PC-9 (cell line): ENCODE measurements around the gene SCAF1. TPM values are rescaled to one million over a fixed set of nuclear protein-coding genes. Genes with fewer than 3 reads are reported as not detected.

Experiments used
- Bru-seq: library from RNA; stranded (reverse); fragments of 400-500 nt; gene quantifications from one replicate; lab custom pipeline; 2021; lab: Mats Ljungman, UMichigan
- BruChase-seq, 2 experiments: library from RNA; stranded (reverse); fragments of 400-500 nt; gene quantifications; one replicate each; lab custom pipeline; 2021; lab: Mats Ljungman, UMichigan
- BruUV-seq: library from RNA; stranded (reverse); fragments of 400-500 nt; replicated peaks from 2 replicates; lab custom pipeline; 2021; lab: Mats Ljungman, UMichigan
- CTCF ChIA-PET: fragments of 300-600 bp; sonication (Branson Sonifier 250); formaldehyde crosslinking; loops from one replicate; lab custom pipeline; 2022; ENCODE audit warnings: antibody characterized with exemption; lab: Charles Lee
- POLR2A ChIA-PET: fragments of 300-600 bp; sonication (Branson Sonifier 250); formaldehyde crosslinking; loops from one replicate; lab custom pipeline; 2022; ENCODE audit warnings: antibody characterized with exemption; ENCODE audit not compliant: unreplicated experiment; lab: Charles Lee
- DNase-seq, 2 experiments: peaks; one replicate each; pipeline versions ENCODE4 v3.0.0 to v3.0.0-alpha.2; 2015 to 2022; ENCODE audit warnings: mixed read lengths in 1 of 2
- H2AFZ ChIP-seq: fragments of 200-600 bp; sonication (generic); 2 replicates; pipeline ENCODE4 v1.8.1; 2017; ENCODE audit warnings: antibody characterized with exemption
- H3F3A ChIP-seq: fragments of 200-600 bp; sonication (generic); 2 replicates; pipeline ENCODE4 v1.8.1; 2017; ENCODE audit warnings: antibody characterized with exemption, mild to moderate bottlenecking, low read depth; ENCODE audit not compliant: insufficient read depth
- H3K27ac ChIP-seq: fragments of 200-600 bp; sonication (generic); 2 replicates; pipeline ENCODE4 v1.6.1; 2016; ENCODE audit warnings: mixed run types
- H3K27me3 ChIP-seq: fragments of 200-600 bp; sonication (generic); 2 replicates; pipeline ENCODE4 v1.6.1; 2016; ENCODE audit warnings: low read depth, mixed run types; ENCODE audit not compliant: insufficient read depth
- H3K36me3 ChIP-seq: fragments of 200-600 bp; sonication (generic); 2 replicates; pipeline ENCODE4 v1.6.1; 2016; ENCODE audit warnings: low read depth, mixed run types
- H3K4me1 ChIP-seq: fragments of 200-600 bp; sonication (generic); replicated peaks from 2 replicates; pipeline ENCODE4 v1.6.1; 2016; ENCODE audit warnings: mixed run types; ENCODE audit not compliant: insufficient read depth
- H3K4me2 ChIP-seq: fragments of 200-600 bp; sonication (generic); 2 replicates; pipeline ENCODE4 v1.6.1; 2017; ENCODE audit warnings: mixed run types
- H3K4me3 ChIP-seq: fragments of 200-600 bp; sonication (generic); 2 replicates; pipeline ENCODE4 v1.6.1; 2016; ENCODE audit warnings: mixed run types
- H3K79me2 ChIP-seq: fragments of 200-600 bp; sonication (generic); 2 replicates; pipeline ENCODE4 v1.6.1; 2017; ENCODE audit warnings: low read depth, mixed run types
- H3K9me2 ChIP-seq: fragments of 200-600 bp; sonication (generic); 2 replicates; pipeline ENCODE4 v1.8.1; 2017; ENCODE audit warnings: mild to moderate bottlenecking; ENCODE audit not compliant: insufficient read depth
- H3K9me3 ChIP-seq: fragments of 200-600 bp; sonication (generic); 2 replicates; pipeline ENCODE4 v1.8.1; 2016; ENCODE audit warnings: low read depth; ENCODE audit not compliant: insufficient read depth
- H4K20me1 ChIP-seq: fragments of 200-600 bp; sonication (generic); 2 replicates; pipeline ENCODE4 v1.8.1; 2017; ENCODE audit not compliant: insufficient read depth
- EZH2 ChIP-seq: fragments of 200-600 bp; sonication (generic); IDR thresholded peaks from 2 replicates; pipeline ENCODE4 v1.8.0; 2017; ENCODE audit warnings: antibody characterized with exemption, low read depth
- intact Hi-C: fragments of 100-400 bp; cut with micrococcal nuclease; formaldehyde crosslinking; loops from one replicate; pipeline ENCODE4 v1.10.0; 2022; ENCODE audit not compliant: unreplicated experiment
- long read RNA-seq: library from polyadenylated mRNA; stranded (forward); transcript quantifications from one replicate; pipeline ENCODE4 v2.0.0, GENCODE V29; 2022
- total RNA-seq: library from RNA; stranded (reverse); gene quantifications from 2 replicates; pipeline ENCODE4 v1.2.3, GENCODE V29; 2021
- TF ChIP-seq, protein P1 (sequence below): fragments of 200-600 bp; sonication (generic); conservative IDR thresholded peaks from 2 replicates; pipeline ENCODE4 v1.6.1; 2017; ENCODE audit warnings: mixed run types, antibody characterized with exemption, mild to moderate bottlenecking, moderate library complexity

SCAF1 gene, protein sequence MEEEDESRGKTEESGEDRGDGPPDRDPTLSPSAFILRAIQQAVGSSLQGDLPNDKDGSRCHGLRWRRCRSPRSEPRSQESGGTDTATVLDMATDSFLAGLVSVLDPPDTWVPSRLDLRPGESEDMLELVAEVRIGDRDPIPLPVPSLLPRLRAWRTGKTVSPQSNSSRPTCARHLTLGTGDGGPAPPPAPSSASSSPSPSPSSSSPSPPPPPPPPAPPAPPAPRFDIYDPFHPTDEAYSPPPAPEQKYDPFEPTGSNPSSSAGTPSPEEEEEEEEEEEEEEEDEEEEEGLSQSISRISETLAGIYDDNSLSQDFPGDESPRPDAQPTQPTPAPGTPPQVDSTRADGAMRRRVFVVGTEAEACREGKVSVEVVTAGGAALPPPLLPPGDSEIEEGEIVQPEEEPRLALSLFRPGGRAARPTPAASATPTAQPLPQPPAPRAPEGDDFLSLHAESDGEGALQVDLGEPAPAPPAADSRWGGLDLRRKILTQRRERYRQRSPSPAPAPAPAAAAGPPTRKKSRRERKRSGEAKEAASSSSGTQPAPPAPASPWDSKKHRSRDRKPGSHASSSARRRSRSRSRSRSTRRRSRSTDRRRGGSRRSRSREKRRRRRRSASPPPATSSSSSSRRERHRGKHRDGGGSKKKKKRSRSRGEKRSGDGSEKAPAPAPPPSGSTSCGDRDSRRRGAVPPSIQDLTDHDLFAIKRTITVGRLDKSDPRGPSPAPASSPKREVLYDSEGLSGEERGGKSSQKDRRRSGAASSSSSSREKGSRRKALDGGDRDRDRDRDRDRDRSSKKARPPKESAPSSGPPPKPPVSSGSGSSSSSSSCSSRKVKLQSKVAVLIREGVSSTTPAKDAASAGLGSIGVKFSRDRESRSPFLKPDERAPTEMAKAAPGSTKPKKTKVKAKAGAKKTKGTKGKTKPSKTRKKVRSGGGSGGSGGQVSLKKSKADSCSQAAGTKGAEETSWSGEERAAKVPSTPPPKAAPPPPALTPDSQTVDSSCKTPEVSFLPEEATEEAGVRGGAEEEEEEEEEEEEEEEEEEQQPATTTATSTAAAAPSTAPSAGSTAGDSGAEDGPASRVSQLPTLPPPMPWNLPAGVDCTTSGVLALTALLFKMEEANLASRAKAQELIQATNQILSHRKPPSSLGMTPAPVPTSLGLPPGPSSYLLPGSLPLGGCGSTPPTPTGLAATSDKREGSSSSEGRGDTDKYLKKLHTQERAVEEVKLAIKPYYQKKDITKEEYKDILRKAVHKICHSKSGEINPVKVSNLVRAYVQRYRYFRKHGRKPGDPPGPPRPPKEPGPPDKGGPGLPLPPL
- total RNA-seq (86.9 and 91.3 TPM in 2 replicates), Bru-seq, nascent RNA (percentile 76 among the genes with signal in this experiment), BruChase-seq, experiment 1, labeled RNA remaining after a 2-hour chase (percentile 77 among the genes with signal in this experiment), BruChase-seq, experiment 2, labeled RNA remaining after a 6-hour chase (percentile 90 among the genes with signal in this experiment)
- long read RNA-seq, partial matches to known transcripts = 18 of 20 reads
- long read RNA-seq, other reads (novel, unspliced or antisense) = 2 of 20 reads

DNA sequence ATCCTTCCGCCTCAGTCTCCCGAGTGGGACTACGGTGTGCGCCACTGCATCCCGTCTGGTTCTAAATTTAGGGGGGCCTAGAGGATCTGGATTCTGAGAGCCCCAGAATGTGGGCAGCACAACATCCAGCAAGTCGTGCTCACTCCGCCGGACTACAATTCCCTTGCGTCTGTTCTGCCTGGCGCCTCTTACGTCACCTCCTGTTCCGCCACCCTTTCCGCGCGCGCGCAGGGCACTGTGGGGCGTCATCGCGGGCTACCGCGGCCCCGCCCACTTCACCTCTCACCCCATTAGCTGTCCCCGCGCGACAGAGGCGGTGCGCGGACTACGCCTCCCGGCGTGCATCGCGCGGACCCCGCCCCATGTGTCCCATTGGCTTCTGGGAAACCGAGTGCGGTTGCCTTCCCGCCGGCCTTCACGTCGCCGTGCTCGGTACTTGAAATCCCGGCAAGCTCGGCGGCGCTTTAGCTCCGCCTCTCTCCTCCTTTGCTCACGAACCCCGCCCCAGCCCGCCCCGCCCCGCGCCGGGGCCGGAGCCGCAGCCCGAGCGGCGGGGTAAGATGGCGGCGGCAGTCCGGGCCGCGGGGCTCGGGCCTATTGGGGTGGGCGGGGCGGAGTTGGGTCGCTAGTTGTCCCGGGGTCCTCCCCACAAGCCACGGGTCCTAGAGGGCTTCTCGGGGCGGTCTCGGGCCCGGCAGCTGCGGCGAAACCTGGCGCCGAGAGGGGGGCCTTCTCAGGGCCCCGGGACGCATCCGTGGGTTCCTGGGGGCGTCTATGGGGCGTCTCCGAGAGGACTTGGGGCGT lies at the start of gene SCAF1:
TSS of gene SCAF1 (plus strand) at position 522 of the 804 bp plus-strand sequence. CDS start 2,818 bp downstream, outside the sequence.
- peak; percentile 96 to 100 for DNase-seq
- peaks cover 37% of the 10 kb centered on the region for H3K4me1 ChIP-seq
- H4K20me1 ChIP-seq = peaks cover 21% of the 10 kb centered on the region
- CTCF ChIA-PET = interaction anchor here (0.6 to 1.1 kb wide), 2 partner anchors 66 to 72 kb away, joined by 3 read pairs; no protein-coding TSS in a partner anchor
- H3K36me3 ChIP-seq = peaks cover 11% of the 10 kb centered on the region
- H3K9me3 ChIP-seq = no peaks in the 10 kb centered on the region
- POLR2A ChIA-PET = interaction anchor here (0.5 to 2.4 kb wide), 17 partner anchors 16 to 1255 kb away, joined by 3 to 25 read pairs (median 5); partner anchors contain the start of genes IRF3 and NOSIP
- no peaks in the 10 kb centered on the region for H3K27me3 ChIP-seq
- TF ChIP-seq, protein P1, sequence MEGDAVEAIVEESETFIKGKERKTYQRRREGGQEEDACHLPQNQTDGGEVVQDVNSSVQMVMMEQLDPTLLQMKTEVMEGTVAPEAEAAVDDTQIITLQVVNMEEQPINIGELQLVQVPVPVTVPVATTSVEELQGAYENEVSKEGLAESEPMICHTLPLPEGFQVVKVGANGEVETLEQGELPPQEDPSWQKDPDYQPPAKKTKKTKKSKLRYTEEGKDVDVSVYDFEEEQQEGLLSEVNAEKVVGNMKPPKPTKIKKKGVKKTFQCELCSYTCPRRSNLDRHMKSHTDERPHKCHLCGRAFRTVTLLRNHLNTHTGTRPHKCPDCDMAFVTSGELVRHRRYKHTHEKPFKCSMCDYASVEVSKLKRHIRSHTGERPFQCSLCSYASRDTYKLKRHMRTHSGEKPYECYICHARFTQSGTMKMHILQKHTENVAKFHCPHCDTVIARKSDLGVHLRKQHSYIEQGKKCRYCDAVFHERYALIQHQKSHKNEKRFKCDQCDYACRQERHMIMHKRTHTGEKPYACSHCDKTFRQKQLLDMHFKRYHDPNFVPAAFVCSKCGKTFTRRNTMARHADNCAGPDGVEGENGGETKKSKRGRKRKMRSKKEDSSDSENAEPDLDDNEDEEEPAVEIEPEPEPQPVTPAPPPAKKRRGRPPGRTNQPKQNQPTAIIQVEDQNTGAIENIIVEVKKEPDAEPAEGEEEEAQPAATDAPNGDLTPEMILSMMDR = no peak
- TF ChIP-seq EZH2 = no peak
- H2AFZ ChIP-seq = peak within 1 kb of the TSS; percentile 84
- no peaks in the 10 kb centered on the region for H3K9me2 ChIP-seq
- peaks cover 52% of the 10 kb centered on the region for H3K79me2 ChIP-seq
- no TSS peak for BruUV-seq
- peaks cover 15% of the 10 kb centered on the region for H3F3A ChIP-seq
- intact Hi-C loops = loop anchor here (1.0 to 10.0 kb wide), 7 partner anchors 22 to 770 kb away; partner anchors contain the start of genes AKT1S1, ALDH16A1, GYS1 and NOSIP
- H3K4me3 ChIP-seq = peak within 1 kb of the TSS; percentile 97
- H3K27ac ChIP-seq = peak within 1 kb of the TSS; percentile 100
- H3K4me2 ChIP-seq = peak within 1 kb of the TSS; percentile 99

DNA sequence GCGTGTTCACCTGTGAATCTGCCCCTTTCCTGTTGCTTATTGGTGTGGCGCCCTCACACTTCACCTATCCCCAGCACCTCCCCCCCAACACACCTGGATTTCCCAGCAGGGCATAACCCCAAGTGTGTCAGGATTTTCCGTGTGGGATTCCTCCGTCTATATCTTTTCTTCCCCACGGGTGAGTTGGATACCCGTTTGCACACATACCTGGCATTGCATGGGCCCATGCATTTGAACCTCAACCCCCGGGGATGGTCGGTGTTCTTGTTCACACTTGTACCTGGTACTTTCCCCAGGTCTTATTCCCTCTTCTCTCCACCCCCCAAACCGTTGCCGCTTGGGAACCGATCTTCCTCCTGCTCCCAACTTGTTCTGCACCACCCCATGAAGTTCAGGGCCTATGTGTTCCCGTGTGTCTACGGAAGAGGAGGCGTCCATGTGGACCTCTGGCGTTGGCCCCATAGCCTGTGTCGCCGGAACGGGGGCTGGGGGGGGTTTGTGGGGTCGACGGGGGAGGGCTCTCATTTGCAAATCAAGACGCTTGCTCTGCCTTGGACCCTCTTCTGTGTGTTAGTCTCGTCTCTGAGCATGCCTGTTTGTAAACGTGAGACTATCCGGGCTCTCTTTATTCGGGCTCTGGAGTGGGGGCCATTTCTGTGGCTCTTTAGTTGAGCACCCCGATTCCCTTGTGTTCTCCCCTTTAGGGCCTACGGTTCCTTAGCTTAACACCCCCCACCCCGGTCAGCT lies 49.4 kb upstream of the SCAF1 start:
- peak overlapping the region; percentile 95 for H3K4me2 ChIP-seq
- POLR2A ChIA-PET = interaction anchor here (0.6 to 1.7 kb wide), 5 partner anchors 12 to 322 kb away, joined by 5 to 70 read pairs (median 14); partner anchors contain the start of genes NOSIP, PRRG2, RRAS and SCAF1
- TSS peak; percentile 70 for BruUV-seq
- no peaks in the 10 kb centered on the region for H3K36me3 ChIP-seq
- H3K4me3 ChIP-seq = peak overlapping the region; percentile 89
- H3K27ac ChIP-seq = peak overlapping the region; percentile 35; the same call in 1 of the 2 replicates
- peak overlapping the region; percentile 41; the same call in 1 of the 2 replicates for H2AFZ ChIP-seq
- CTCF ChIA-PET = interaction anchor here (0.7 kb wide), 1 partner anchor 75 kb away, joined by 13 read pairs; no protein-coding TSS in a partner anchor
- no peak for TF ChIP-seq EZH2
- TF ChIP-seq, protein P1 = no peak
- peak; percentile 33 to 58 for DNase-seq
- no peaks in the 10 kb centered on the region for H3K9me3 ChIP-seq
- H3K27me3 ChIP-seq = no peaks in the 10 kb centered on the region
- H3K9me2 ChIP-seq = no peaks in the 10 kb centered on the region
- intact Hi-C loops = loop anchor here (2.0 kb wide), 1 partner anchor 72 kb away; the partner anchor contains the start of genes BCL2L12 and IRF3
- peaks cover 9% of the 10 kb centered on the region; the same call in 1 of the 2 replicates for H3K4me1 ChIP-seq
- H4K20me1 ChIP-seq = peaks cover 18% of the 10 kb centered on the region
- peaks cover 46% of the 10 kb centered on the region for H3K79me2 ChIP-seq
- peaks cover 37% of the 10 kb centered on the region for H3F3A ChIP-seq
